H1 (cell line): ENCODE results near the gene SURF1. TPM values are rescaled to one million over a fixed set of nuclear protein-coding genes. Genes with fewer than 3 reads are reported as not detected.

Experiments
- CTCF ChIA-PET: fragments of 300-600 bp; sonication (Branson Sonifier 250); formaldehyde crosslinking; loops from one replicate; lab custom pipeline; 2021; ENCODE audit not compliant: partially characterized antibody; lab: Charles Lee
- POLR2A ChIA-PET: fragments of 300-600 bp; sonication (Branson Sonifier 250); formaldehyde crosslinking; loops from one replicate; lab custom pipeline; 2021; ENCODE audit warnings: inconsistent platforms; ENCODE audit not compliant: partially characterized antibody; lab: Charles Lee
- DNase-seq, 2 experiments: peaks; one replicate each; pipeline versions ENCODE4 v3.0.0 to v3.0.0-alpha.2; 2010 to 2022; ENCODE audit warnings: low spot score in 2 of 2, low read depth in 1 of 2, mixed read lengths in 1 of 2
- FAIRE-seq: peaks from 2 replicates; lab custom pipeline; 2011; peaks lifted over from hg19 to GRCh38; lab: Jason Lieb, UNC
- H2AFZ ChIP-seq: 2 replicates; pipeline ENCODE4 v1.8.1; 2012; ENCODE audit warnings: low read length, inconsistent platforms
- H2AK5ac ChIP-seq: 2 replicates; pipeline ENCODE4 v1.6.1; 2013; ENCODE audit warnings: low read depth, low read length
- H2BK120ac ChIP-seq: replicated peaks from 2 replicates; pipeline ENCODE3; 2013; ENCODE audit warnings: low read depth, low read length, inconsistent platforms
- H2BK12ac ChIP-seq: 2 replicates; pipeline ENCODE4 v1.6.1; 2013; ENCODE audit warnings: low read depth, low read length
- H2BK15ac ChIP-seq: 2 replicates; pipeline ENCODE4 v1.6.1; 2013; ENCODE audit warnings: low read length
- H2BK20ac ChIP-seq: 2 replicates; pipeline ENCODE4 v1.6.1; 2013; ENCODE audit warnings: low read length
- H2BK5ac ChIP-seq: 2 replicates; pipeline ENCODE4 v1.6.1; 2013; ENCODE audit warnings: low read depth, low read length
- H3K14ac ChIP-seq: 2 replicates; pipeline ENCODE4 v1.6.1; 2013; ENCODE audit warnings: inconsistent platforms; ENCODE audit not compliant: insufficient read length
- H3K18ac ChIP-seq: 2 replicates; pipeline ENCODE4 v1.6.1; 2013; ENCODE audit warnings: low read length; ENCODE audit errors: extremely low read depth
- H3K23ac ChIP-seq: 2 replicates; pipeline ENCODE4 v1.6.1; 2013; ENCODE audit warnings: inconsistent platforms; ENCODE audit not compliant: insufficient read length
- H3K23me2 ChIP-seq: 2 replicates; pipeline ENCODE4 v1.6.1; 2013; ENCODE audit warnings: low read depth, low read length
- H3K27ac ChIP-seq: 2 replicates; pipeline ENCODE4 v1.6.1; 2011; ENCODE audit warnings: low read depth, low read length, inconsistent platforms
- H3K27me3 ChIP-seq, 4 experiments: replicated peaks in 1 of 4; 1 replicate in 1 of 4; 2 replicates in 3 of 4; pipeline versions ENCODE4 v1.6.1 to v1.8.1; 2011 to 2013; ENCODE audit warnings: low read length in 3 of 4, mild to moderate bottlenecking in 3 of 4, inconsistent platforms in 2 of 4, mixed read lengths in 2 of 4, moderate library complexity in 1 of 4; ENCODE audit not compliant: control insufficient read depth in 3 of 4, insufficient read depth in 3 of 4; ENCODE audit errors: extremely low read depth in 1 of 4
- H3K36me3 ChIP-seq, 4 experiments: 2 replicates each; pipeline versions ENCODE4 v1.6.1 to v1.8.1; 2011 to 2013; ENCODE audit warnings: mild to moderate bottlenecking in 4 of 4, low read length in 3 of 4, moderate library complexity in 2 of 4, control low read depth in 1 of 4, inconsistent platforms in 1 of 4; ENCODE audit not compliant: insufficient read depth in 4 of 4, control insufficient read depth in 2 of 4
- H3K4ac ChIP-seq: replicated peaks from 2 replicates; pipeline ENCODE3; 2013; ENCODE audit warnings: low read length, low read depth, mixed read lengths, inconsistent platforms; ENCODE audit not compliant: insufficient read length
- H3K4me1 ChIP-seq, 4 experiments: replicated peaks in 1 of 4; 1 replicate in 1 of 4; 2 replicates in 3 of 4; pipeline versions ENCODE4 v1.6.1 to v1.8.1; 2011 to 2013; ENCODE audit warnings: low read length in 3 of 4, inconsistent platforms in 2 of 4, mixed read lengths in 1 of 4; ENCODE audit not compliant: insufficient read depth in 4 of 4, control insufficient read depth in 3 of 4
- H3K4me2 ChIP-seq, 2 experiments: 2 replicates each; pipeline versions ENCODE4 v1.6.1 to v1.8.1; 2011 to 2013; ENCODE audit warnings: low read depth in 2 of 2, low read length in 2 of 2, control low read depth in 1 of 2, inconsistent platforms in 1 of 2, mild to moderate bottlenecking in 1 of 2; ENCODE audit not compliant: insufficient read depth in 1 of 2
- H3K4me3 ChIP-seq, 4 experiments: fragments of 200-600, 300-600 bp in 1 of 4; sonication (generic), shearing (Covaris generic), sonication (Bioruptor Twin) in 1 of 4; 2 replicates each; pipeline versions ENCODE4 v1.5.1 to v1.8.1; 2011 to 2016; ENCODE audit warnings: low read length in 4 of 4, low read depth in 3 of 4, control low read depth in 2 of 4, inconsistent platforms in 2 of 4, mild to moderate bottlenecking in 2 of 4, mixed read lengths in 1 of 4, moderate library complexity in 1 of 4; ENCODE audit not compliant: insufficient read depth in 2 of 4; ENCODE audit errors: extremely low read depth in 1 of 4
- H3K56ac ChIP-seq: replicated peaks from 2 replicates; pipeline ENCODE3; 2013; ENCODE audit warnings: low read depth, mild to moderate bottlenecking, mixed read lengths, low read length, inconsistent platforms; ENCODE audit not compliant: insufficient read length
- H3K79me1 ChIP-seq: 2 replicates; pipeline ENCODE4 v1.6.1; 2013; ENCODE audit warnings: low read depth, low read length, control low read depth
- H3K79me2 ChIP-seq, 2 experiments: 2 replicates each; pipeline versions ENCODE4 v1.6.1 to v1.8.1; 2012 to 2013; ENCODE audit warnings: low read length in 2 of 2, mild to moderate bottlenecking in 2 of 2, inconsistent platforms in 1 of 2; ENCODE audit not compliant: insufficient read depth in 2 of 2, control insufficient read depth in 1 of 2
- H3K9ac ChIP-seq, 4 experiments: replicated peaks in 1 of 4; 1 replicate in 1 of 4; 2 replicates in 3 of 4; pipeline versions ENCODE4 v1.6.1 to v1.8.1; 2011 to 2013; ENCODE audit warnings: low read depth in 3 of 4, low read length in 3 of 4, control low read depth in 2 of 4, mild to moderate bottlenecking in 2 of 4, moderate library complexity in 2 of 4, inconsistent platforms in 1 of 4; ENCODE audit errors: extremely low read depth in 1 of 4
- H3K9me3 ChIP-seq, 2 experiments: 2 replicates each; pipeline versions ENCODE4 v1.6.1 to v1.8.1; 2012 to 2013; ENCODE audit warnings: mild to moderate bottlenecking in 2 of 2, moderate library complexity in 2 of 2, control low read depth in 1 of 2, inconsistent platforms in 1 of 2, low read depth in 1 of 2, low read length in 1 of 2, mixed read lengths in 1 of 2; ENCODE audit not compliant: insufficient read depth in 2 of 2
- H4K20me1 ChIP-seq, 2 experiments: replicated peaks in 1 of 2; 2 replicates each; pipeline versions ENCODE3 to v1.8.1; 2011 to 2013; ENCODE audit warnings: inconsistent platforms in 2 of 2, low read length in 2 of 2, mild to moderate bottlenecking in 1 of 2; ENCODE audit not compliant: insufficient read depth in 2 of 2, control insufficient read depth in 1 of 2
- H4K5ac ChIP-seq: 2 replicates; pipeline ENCODE4 v1.6.1; 2013; ENCODE audit warnings: low read length, low read depth, mixed read lengths, inconsistent platforms; ENCODE audit not compliant: insufficient read length
- H4K8ac ChIP-seq: 2 replicates; pipeline ENCODE4 v1.8.0; 2013; ENCODE audit warnings: mild to moderate bottlenecking, moderate library complexity, low read length, inconsistent platforms; ENCODE audit not compliant: insufficient read depth; ENCODE audit errors: extremely low read depth
- H4K91ac ChIP-seq: replicated peaks from 2 replicates; pipeline ENCODE3; 2013; ENCODE audit warnings: low read length, mixed read lengths, inconsistent platforms; ENCODE audit not compliant: insufficient read length
- FOSL1 ChIP-seq: IDR thresholded peaks from 2 replicates; pipeline ENCODE4 v1.6.1; 2011; ENCODE audit warnings: mild to moderate bottlenecking, low read depth, low read length, moderate library complexity; ENCODE audit not compliant: insufficient read depth
- MAX ChIP-seq: IDR thresholded peaks from 2 replicates; pipeline ENCODE4 v1.6.1; 2012; ENCODE audit warnings: inconsistent platforms
- POLR2AphosphoS5 ChIP-seq: IDR thresholded peaks from 2 replicates; pipeline ENCODE4 v1.6.1; 2011; ENCODE audit warnings: low read depth, low read length
- RAD21 ChIP-seq, 2 experiments: IDR thresholded peaks in 1 of 2; conservative IDR thresholded peaks in 1 of 2; 2 replicates each; pipeline ENCODE4 v1.6.1; 2011; ENCODE audit warnings: low read depth in 2 of 2, low read length in 2 of 2, improper control_type of control experiment in 1 of 2, inconsistent platforms in 1 of 2, mild to moderate bottlenecking in 1 of 2, moderate library complexity in 1 of 2
- SAP30 ChIP-seq: fragments of 300-600 bp; sonication (generic); IDR thresholded peaks from 2 replicates; pipeline ENCODE4 v1.7.1; 2012; ENCODE audit warnings: low read length, moderate library complexity, mild to moderate bottlenecking, inconsistent platforms; ENCODE audit not compliant: insufficient read depth, insufficient replicate concordance
- SIRT6 ChIP-seq: IDR thresholded peaks from one replicate; pipeline ENCODE4 v1.7.1; 2012; ENCODE audit warnings: low read length, inconsistent platforms
- SP1 ChIP-seq: IDR thresholded peaks from 2 replicates; pipeline ENCODE4 v1.6.1; 2011; ENCODE audit warnings: low read depth, low read length
- TAF7 ChIP-seq: optimal IDR thresholded peaks from 2 replicates; pipeline ENCODE3; 2011; ENCODE audit warnings: low read depth, mild to moderate bottlenecking, inconsistent platforms, low read length, moderate library complexity, borderline replicate concordance
- WGBS, 2 experiments: shearing (Covaris generic) in 1 of 2; methylation state at CpG; one replicate each; pipeline versions ENCODE4 v1.1.6 to v1.1.7; 2013 to 2015; ENCODE audit warnings: low lambda C conversion rate in 2 of 2, mixed read lengths in 2 of 2, inconsistent platforms in 1 of 2, low coverage in 1 of 2, missing lambda C conversion rate in 1 of 2; ENCODE audit not compliant: insufficient replicate concordance in 2 of 2, insufficient coverage in 1 of 2, insufficient read length in 1 of 2; ENCODE audit errors: extremely low coverage in 1 of 2, missing lambda C conversion rate in 1 of 2; 5-methylcytosine and 5-hydroxymethylcytosine counted together
- polyA plus RNA-seq, 7 experiments: library from polyadenylated mRNA; depleted of rRNA in 3 of 7; stranded (reverse) in 5 of 7; unstranded in 2 of 7; fragments of >200 nt in 5 of 7; fragments of 200-250 nt in 2 of 7; gene quantifications; 1 replicate in 5 of 7; 2 replicates in 1 of 7; 4 replicates in 1 of 7; pipeline versions ENCODE4 v1.2.1 to v1.2.3, GENCODE V29; 2011 to 2013; ENCODE audit warnings: missing spikeins in 2 of 7, mixed read lengths in 2 of 7
- total RNA-seq: library from RNA; stranded (reverse); fragmentation: NEBNext Ultra II Directional; extraction: Animal tissue kit (Norgen Biotek cat#: 25700); gene quantifications from 2 replicates; pipeline ENCODE4 v1.2.1, GENCODE V29; 2021

The SURF1 gene
- total and polyA plus RNA-seq, 2 of the 8 experiments (the other 6 are each of a cell fraction or from before 2014, with no cell fraction given): 43.1 to 44.7 TPM

GRCh38 chr9:133306242-133307204 lies 49.8 kb downstream of the SURF1 start:
- no peak overlapping the region for H3K27ac ChIP-seq
- H3K56ac ChIP-seq: no peak overlapping the region
- H3K79me2 ChIP-seq: no peaks in the 10 kb centered on the region
- H4K20me1 ChIP-seq: no peaks in the 10 kb centered on the region
- H3K23ac ChIP-seq: no peak overlapping the region
- H2BK5ac ChIP-seq: no peak overlapping the region; the same call in 1 of the 2 replicates
- POLR2A ChIA-PET: interaction anchor here (1.1 to 1.2 kb wide), 2 partner anchors 25 to 36 kb away, joined by 3 to 9 read pairs; no protein-coding TSS in a partner anchor
- H2BK120ac ChIP-seq: no peak overlapping the region
- H3K4me3 ChIP-seq: no peak overlapping the region
- H2BK15ac ChIP-seq: no peak overlapping the region
- no peak overlapping the region for H2BK20ac ChIP-seq
- no peak overlapping the region for H3K9ac ChIP-seq
- H3K23me2 ChIP-seq: no peaks in the 10 kb centered on the region
- H3K4me2 ChIP-seq: no peak overlapping the region
- H2AFZ ChIP-seq: no peak overlapping the region
- no peak for DNase-seq
- WGBS, 2 experiments: 89% methylated on average over 30 of the region's 31 CpGs; no CpG with 5 or more reads in 1 of the 2 experiments
- no peak overlapping the region for H2AK5ac ChIP-seq
- H3K4ac ChIP-seq: no peak overlapping the region
- 0 out of 2 replicates have a peak overlapping the region, but pooled peaks have one; percentile 27 for H2BK12ac ChIP-seq
- H3K18ac ChIP-seq: no peak overlapping the region
- CTCF ChIA-PET: interaction anchor here (0.6 to 4.0 kb wide), 10 partner anchors 10 to 233 kb away, joined by 3 to 22 read pairs (median 4); no protein-coding TSS in a partner anchor
- H3K27me3 ChIP-seq: no peaks in the 10 kb centered on the region; a peak in 1 of 7 replicates
- H4K91ac ChIP-seq: no peak overlapping the region
- H3K14ac ChIP-seq: no peak overlapping the region
- no peak overlapping the region for H4K5ac ChIP-seq
- H4K8ac ChIP-seq: no peak overlapping the region
- no peaks in the 10 kb centered on the region for H3K79me1 ChIP-seq
- FAIRE-seq: no peak
- peaks cover 0 to 9% of the 10 kb centered on the region in 2 experiments; a peak in 1 of 4 replicates for H3K9me3 ChIP-seq
- no peaks in the 10 kb centered on the region for H3K4me1 ChIP-seq
- no peaks in the 10 kb centered on the region for H3K36me3 ChIP-seq
- TF ChIP-seq RAD21 (IDR thresholded peaks at IDR 0.05 in 1 of 2, conservative IDR thresholded peaks at IDR 0.05 in 1 of 2; ENCODE audit: low read depth in 2 of 2, low read length in 2 of 2) (no peak), SP1 (no peak), SIRT6 (no peak), POLR2AphosphoS5 (no peak), SAP30 (no peak), FOSL1 (no peak), TAF7 (no peak), MAX (no peak; the same call in 1 of the 2 replicates)
